NCI-H526 treated with DMSO at 0.1 percent for 48 hours (cell line): ENCODE data around the gene CENPH.
"Not testable (repeated sequence)": the region's sequence is repeated elsewhere in the genome, so short reads cannot be mapped to it uniquely, and the experiment has no call there.

Source experiments
- DNase-seq: peaks from one replicate; lab custom pipeline; 2025; lab: John Stamatoyannopoulos, UW

The CENPH gene

DNA sequence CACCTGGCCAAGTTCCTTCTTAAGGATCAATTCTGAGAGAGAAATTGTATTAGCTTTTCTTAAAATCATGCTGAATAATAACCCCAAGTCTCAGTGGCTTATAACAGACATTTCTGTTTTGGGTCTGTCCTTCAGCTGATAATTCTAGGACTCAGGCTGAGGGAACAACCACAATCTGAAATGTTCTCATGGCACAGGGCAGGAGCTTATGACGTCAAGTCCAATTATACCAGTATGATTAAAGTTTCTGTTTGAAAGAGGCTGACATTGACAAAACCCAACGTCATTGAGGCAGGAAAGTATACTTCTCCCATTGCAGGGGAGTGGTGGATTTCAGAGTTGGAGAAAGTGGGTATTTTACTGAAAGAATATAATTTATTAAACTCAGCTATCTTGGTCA, 21.8 kb downstream of the CENPH start:
- DNase-seq: no peak

- no peak for DNase-seq
Measured at GRCh38 chr5:69212022-69212421, 22.6 kb downstream of the CENPH start.

- DNase-seq: no peak
Measured at GRCh38 chr5:69213513-69214215, 24.3 kb downstream of the CENPH start.

GRCh38 chr5:69217151-69217511, 27.7 kb downstream of the CENPH start:
- no peak for DNase-seq

GRCh38 chr5:69217548-69218526, 28.5 kb downstream of the CENPH start:
- peak; percentile 70 for DNase-seq

- DNase-seq: no peak
Measured at GRCh38 chr5:69219939-69220338, 30.6 kb downstream of the CENPH start.

GRCh38 chr5:69220371-69220770, 31.0 kb downstream of the CENPH start:
- DNase-seq: not testable (repeated sequence)

- DNase-seq: not testable (repeated sequence)
Measured at GRCh38 chr5:69220833-69221232, 31.4 kb downstream of the CENPH start.

DNA sequence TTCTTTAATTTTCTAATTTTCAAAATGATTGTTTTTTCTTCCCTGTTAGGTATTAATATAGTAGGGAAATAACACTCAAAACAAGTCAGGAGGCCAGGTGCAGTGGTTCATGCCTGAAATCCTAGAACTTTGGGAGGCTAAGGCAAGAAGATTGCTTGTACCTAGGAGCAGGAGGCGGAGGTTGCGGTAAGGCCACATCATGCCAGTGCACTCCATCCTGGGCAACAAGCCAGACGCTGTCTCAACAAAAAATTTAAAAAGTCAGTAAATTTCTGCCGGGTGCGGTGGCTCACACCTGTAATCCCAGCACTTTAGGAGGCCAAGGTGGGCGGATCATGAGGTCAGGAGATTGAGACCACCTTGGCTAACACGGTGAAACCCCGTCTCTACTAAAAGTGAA, 35.1 kb downstream of the CENPH start:
- no peak for DNase-seq

GRCh38 chr5:69225860-69226259, 36.5 kb downstream of the CENPH start:
- no peak for DNase-seq

DNA sequence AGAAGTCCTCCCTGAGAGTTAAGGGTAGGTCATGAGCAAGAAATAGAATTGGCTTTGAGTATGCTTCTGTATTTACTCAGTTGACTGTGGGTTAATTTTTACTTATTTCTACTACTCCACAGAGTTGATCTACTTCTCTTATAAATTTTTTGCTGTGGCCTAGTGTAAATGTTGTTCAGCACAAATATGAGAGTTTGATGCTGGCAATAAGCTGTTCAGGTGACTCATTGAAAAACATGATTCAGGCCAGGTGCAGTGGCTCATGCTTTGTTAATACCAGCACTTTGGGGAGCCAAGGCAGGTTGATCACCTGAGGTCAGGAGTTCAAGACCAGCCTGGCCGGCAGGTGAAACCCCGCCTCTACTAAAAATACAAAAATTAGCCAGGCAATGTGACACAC, 40.8 kb downstream of the CENPH start:
- no peak for DNase-seq

DNA sequence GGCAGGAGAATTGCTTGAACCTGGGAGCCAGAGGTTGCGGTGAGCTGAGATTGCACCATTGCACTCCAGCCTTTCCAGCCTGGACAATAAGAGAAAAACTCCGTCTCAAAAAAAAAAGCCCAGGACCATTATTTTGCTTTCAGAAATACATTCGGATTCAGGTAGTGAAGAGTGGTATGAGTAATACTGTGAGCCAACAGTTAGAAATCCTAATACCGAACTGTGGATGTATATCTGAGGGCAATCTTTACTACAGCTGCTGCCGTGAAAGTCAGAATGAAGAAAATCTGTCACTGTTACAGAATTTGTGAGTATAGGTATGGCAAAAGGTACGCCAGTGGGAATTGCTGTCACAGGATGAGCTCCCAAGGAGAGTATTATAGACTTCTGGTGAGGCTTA, 41.9 kb downstream of the CENPH start:
- no peak for DNase-seq

DNA sequence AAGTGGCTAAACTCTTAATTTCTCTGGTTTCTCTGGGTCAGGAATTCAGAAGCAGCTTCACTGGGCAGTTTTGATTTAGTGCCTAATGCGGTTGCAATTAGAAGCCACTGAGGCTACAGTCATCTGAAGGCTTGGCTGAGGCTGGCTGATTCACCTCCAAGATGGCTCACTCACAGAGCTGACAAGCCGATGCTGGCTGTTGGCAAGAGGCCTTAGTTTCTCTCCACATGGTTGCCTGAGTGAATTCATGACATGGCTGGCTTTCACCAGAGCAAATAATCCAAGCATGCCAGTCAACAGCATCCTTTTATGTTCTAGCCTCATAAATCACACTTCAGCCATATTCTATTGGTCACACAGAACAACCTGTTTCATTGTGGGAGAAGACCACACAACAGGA, 42.5 kb downstream of the CENPH start:
- no peak for DNase-seq

DNA sequence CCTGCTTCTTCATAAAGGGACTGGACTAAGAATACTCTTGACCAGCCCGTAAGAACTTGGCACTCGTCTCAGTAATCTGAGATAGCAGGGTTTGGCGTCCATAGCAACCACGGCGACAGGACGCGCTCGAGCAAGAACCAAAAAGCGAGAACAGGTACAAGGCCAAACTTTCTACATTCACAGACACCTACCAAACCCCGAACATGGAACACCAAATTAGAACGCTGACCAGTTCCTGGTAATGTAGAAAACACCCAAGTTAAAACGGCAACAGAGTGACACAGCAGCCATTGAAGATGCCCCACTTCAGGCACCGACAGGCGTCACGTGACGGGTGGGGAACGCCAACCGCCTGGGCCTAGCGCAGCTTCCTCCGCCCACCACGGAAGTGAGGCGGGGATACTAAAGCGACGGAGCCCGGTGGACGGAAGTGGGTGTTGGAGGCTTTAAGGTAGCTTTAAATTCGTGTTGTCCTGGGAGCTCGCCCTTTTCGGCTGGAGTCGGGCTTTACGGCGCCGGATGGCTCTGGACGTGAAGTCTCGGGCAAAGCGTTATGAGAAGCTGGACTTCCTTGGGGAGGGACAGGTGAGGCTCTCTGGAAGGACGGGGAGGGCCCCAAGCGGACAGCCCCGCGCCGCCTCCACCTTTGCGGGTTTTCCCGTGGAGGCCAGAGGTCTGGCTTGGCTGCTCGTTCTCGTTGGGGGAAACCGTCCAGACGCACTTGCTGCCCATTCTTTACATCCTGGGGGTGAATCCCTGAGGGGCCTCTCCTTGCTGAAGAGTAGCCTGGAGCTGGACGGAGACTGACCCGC, 45.3 kb downstream of the CENPH start, which contains the start of gene CDK7:
Gene CDK7, plus strand, starts transcription at position 430 of the 812 bp plus-strand sequence. Its CDS starts 90 bp downstream, at position 520.
- peak; percentile 67 for DNase-seq

GRCh38 chr5:69236733-69237132, 47.4 kb downstream of the CENPH start:
- DNase-seq: not testable (repeated sequence)

DNA sequence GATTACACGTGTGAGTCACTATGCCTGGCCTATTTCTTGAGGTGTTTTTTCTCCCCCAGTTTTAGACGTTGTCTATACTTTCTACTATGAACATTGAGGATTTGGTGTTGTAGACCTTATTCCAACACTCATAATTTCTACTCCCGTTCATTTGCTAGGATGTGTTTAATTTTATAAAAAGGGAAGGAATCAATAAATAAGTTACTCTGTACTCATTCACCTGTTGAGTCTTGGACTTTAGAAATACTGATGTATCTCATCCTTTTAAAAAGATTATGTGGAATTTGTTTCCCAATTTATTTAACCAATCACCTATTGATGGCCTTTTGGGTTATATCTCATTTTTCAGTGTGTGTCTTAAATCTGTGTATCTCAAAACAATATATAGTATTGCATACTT, 48.5 kb downstream of the CENPH start:
- DNase-seq: no peak

DNA sequence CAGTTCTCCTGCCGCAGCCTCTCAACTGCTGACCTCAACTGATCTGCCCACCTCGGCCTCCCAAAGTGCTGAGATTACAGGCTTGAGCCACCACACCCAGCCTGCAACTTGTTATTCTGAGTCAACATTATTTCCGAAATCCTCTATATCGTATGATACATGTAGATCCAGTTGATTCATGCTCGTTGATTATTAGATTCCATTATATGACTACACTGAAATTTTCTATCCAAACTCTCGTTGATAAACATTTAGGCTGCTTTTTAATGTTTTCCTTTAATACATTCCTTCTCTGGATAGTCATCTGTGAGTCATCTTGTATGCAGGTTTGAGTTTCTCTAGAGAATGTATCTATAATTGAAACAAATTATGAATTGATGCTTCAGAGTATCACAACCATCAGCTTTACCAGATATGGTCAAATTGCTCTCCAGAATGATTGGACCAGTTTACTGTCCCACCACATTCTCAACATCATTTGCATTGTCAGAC, 49.4 kb downstream of the CENPH start:
- DNase-seq: no peak

DNA sequence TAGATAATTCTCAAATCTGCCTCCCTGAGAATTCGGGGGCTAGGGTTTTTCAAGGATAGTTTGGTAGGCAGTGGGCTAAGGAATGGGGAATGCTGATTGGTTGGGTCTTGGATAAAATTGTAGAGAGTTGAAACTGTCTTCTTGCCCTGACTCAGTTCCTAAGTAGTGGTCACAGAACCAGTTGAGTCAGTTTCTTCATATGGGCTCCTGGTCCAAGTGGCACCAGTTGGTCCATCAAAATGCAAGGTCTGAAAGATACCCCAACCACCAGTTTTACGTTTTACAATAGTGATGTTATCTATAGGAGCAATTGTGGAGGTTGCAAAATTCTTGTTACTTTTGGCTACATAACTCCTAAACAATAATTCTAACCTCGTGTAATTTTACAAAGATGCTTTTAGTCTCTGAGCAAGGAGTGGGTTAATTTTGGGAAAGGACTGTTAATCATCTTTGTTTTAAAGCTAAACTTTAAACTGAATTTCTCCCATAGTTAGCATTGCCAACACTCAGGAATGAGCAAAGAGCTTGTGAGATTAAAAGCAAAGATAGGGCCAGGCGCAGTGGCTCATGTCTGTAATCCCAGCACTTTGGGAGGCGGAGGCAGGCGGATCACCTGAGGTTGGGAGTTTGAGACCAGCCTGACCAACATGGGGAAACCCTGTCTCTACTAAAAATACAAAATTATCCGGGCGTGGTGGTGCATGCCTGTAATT, 53.0 kb downstream of the CENPH start:
- DNase-seq: no peak

DNA sequence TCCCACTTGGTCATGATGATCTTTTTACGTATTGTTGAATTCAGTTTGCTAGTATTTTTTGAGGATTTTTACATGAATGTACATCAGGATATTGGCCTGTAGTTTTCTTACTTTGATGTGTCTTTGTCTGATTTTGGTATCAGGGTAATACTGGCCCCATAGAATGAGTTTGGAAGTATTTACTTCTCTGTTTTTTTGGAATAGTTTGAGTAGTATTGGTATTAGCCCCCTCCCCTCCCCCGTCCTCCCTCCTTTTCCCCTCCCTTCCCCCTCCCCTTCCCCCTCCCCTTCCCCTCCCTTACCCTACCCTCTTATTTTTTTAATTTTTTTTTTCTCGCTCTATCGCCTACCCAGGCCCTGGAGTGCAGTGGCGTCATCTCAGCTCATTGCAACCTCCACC, 55.6 kb downstream of the CENPH start:
- no peak for DNase-seq

- no peak for DNase-seq
Measured at GRCh38 chr5:69248019-69248418, 58.6 kb downstream of the CENPH start.

DNA sequence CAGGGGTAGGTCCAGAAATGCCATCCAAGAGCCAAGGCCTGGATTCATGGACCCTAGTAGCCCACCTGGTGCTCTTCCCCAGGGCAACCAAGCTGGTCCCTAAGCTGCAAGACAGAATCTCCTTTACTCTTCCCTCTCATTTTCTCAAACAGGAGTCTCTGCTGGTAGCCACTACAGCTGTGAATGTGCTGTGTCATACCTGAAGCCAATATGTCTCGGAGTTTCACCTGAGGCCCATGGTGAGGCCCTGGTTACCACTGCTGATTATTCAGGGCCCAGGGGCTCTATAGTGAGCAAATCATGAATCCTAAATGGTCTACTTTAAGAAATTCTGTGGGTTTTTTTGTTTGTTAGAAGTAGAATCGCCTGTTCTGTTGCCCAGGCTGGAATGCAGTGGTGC, 61.2 kb downstream of the CENPH start:
- DNase-seq: no peak
